CD14-positive monocyte (primary cell): ENCODE results near the gene NBEA. TPM values are rescaled to one million over a fixed set of nuclear protein-coding genes. Genes with fewer than 3 reads are reported as not detected.

Experiments
- DNase-seq, 3 donors: peaks; one replicate each; pipeline ENCODE4 v3.0.0-alpha.2; 2011 to 2022
- H2AFZ ChIP-seq: 2 replicates; pipeline ENCODE4 v1.6.0; 2012; ENCODE audit warnings: mild to moderate bottlenecking, low read depth, low read length, inconsistent platforms; ENCODE audit not compliant: insufficient read depth, poor library complexity, severe bottlenecking
- H3K27ac ChIP-seq, 2 donors: 1 replicate in 1 of 2; 2 replicates in 1 of 2; pipeline ENCODE4 v1.5.1; 2012 to 2013; ENCODE audit warnings: low read length in 2 of 2, control low read depth in 1 of 2, inconsistent platforms in 1 of 2, low read depth in 1 of 2, mild to moderate bottlenecking in 1 of 2
- H3K27me3 ChIP-seq, 2 donors: one replicate each; pipeline versions ENCODE4 v1.6.0 to v1.6.1; 2011 to 2013; ENCODE audit warnings: low read length in 2 of 2; ENCODE audit not compliant: control insufficient read depth in 2 of 2, insufficient read depth in 2 of 2
- H3K36me3 ChIP-seq, 2 donors: replicated peaks in 1 of 2; 1 replicate in 1 of 2; 2 replicates in 1 of 2; pipeline versions ENCODE4 v1.5.1 to v1.6.1; 2012 to 2013; ENCODE audit warnings: low read length in 2 of 2, control low read depth in 1 of 2, inconsistent platforms in 1 of 2, mild to moderate bottlenecking in 1 of 2; ENCODE audit not compliant: insufficient read depth in 2 of 2, control insufficient read depth in 1 of 2
- H3K4me1 ChIP-seq, 2 donors: 1 replicate in 1 of 2; 2 replicates in 1 of 2; pipeline versions ENCODE4 v1.5.1 to v1.6.1; 2012 to 2013; ENCODE audit warnings: low read length in 2 of 2, control low read depth in 1 of 2, inconsistent platforms in 1 of 2, mild to moderate bottlenecking in 1 of 2, moderate library complexity in 1 of 2; ENCODE audit not compliant: insufficient read depth in 2 of 2, control insufficient read depth in 1 of 2
- H3K4me2 ChIP-seq: replicated peaks from 2 replicates; pipeline ENCODE3; 2012; ENCODE audit warnings: low read length, moderate library complexity, mild to moderate bottlenecking; ENCODE audit not compliant: poor library complexity, severe bottlenecking; ENCODE audit errors: extremely low read depth
- H3K4me3 ChIP-seq, 3 experiments: fragments of 200-600 bp in 1 of 3; sonication (generic) in 1 of 3; replicated peaks in 1 of 3; 1 replicate in 2 of 3; 2 replicates in 1 of 3; pipeline ENCODE4 v1.5.1; 2011 to 2013; ENCODE audit warnings: low read length in 3 of 3, mild to moderate bottlenecking in 3 of 3, control low read depth in 2 of 3, low read depth in 2 of 3, inconsistent platforms in 1 of 3, moderate library complexity in 1 of 3
- H3K79me2 ChIP-seq: 2 replicates; pipeline ENCODE4 v1.6.0; 2012; ENCODE audit warnings: mild to moderate bottlenecking, control low read depth, inconsistent platforms, low read length, moderate library complexity; ENCODE audit not compliant: insufficient read depth
- H3K9ac ChIP-seq: 2 replicates; pipeline ENCODE4 v1.6.0; 2017; ENCODE audit warnings: low read length, mild to moderate bottlenecking; ENCODE audit not compliant: insufficient read depth, poor library complexity, severe bottlenecking
- H3K9me3 ChIP-seq, 2 donors: replicated peaks in 1 of 2; 1 replicate in 1 of 2; 2 replicates in 1 of 2; pipeline versions ENCODE4 v1.5.1 to v1.6.1; 2012 to 2013; ENCODE audit warnings: low read length in 2 of 2, control low read depth in 1 of 2; ENCODE audit not compliant: control insufficient read depth in 1 of 2, insufficient read depth in 1 of 2
- H4K20me1 ChIP-seq: 2 replicates; pipeline ENCODE4 v1.6.0; 2012; ENCODE audit warnings: mild to moderate bottlenecking, low read length, control low read depth, moderate library complexity; ENCODE audit not compliant: insufficient read depth
- H3K27ac Mint-ChIP-seq, 7 donors: one replicate each; pipeline ENCODE4 v1.8.0; 2020; ENCODE audit warnings: mild to moderate bottlenecking in 7 of 7, mixed read lengths in 7 of 7, moderate library complexity in 6 of 7, inconsistent platforms in 2 of 7
- H3K27me3 Mint-ChIP-seq, 3 donors: one replicate each; pipeline ENCODE4 v1.8.0; 2021 to 2022; ENCODE audit warnings: low read depth in 3 of 3, mild to moderate bottlenecking in 3 of 3, mixed read lengths in 3 of 3, moderate library complexity in 3 of 3, inconsistent platforms in 1 of 3
- H3K36me3 Mint-ChIP-seq, 2 donors: one replicate each; pipeline ENCODE4 v1.8.0; 2020; ENCODE audit warnings: mixed read lengths in 2 of 2, inconsistent platforms in 1 of 2, mild to moderate bottlenecking in 1 of 2
- H3K4me1 Mint-ChIP-seq: one replicate; pipeline ENCODE4 v1.8.0; 2020; ENCODE audit warnings: mild to moderate bottlenecking, mixed read lengths
- H3K4me3 Mint-ChIP-seq, 2 donors: one replicate each; pipeline ENCODE4 v1.8.0; 2020; ENCODE audit warnings: mild to moderate bottlenecking in 2 of 2, mixed read lengths in 2 of 2, moderate library complexity in 1 of 2
- H3K9me3 Mint-ChIP-seq, 7 donors: one replicate each; pipeline ENCODE4 v1.8.0; 2020 to 2022; ENCODE audit warnings: mixed read lengths in 7 of 7, mild to moderate bottlenecking in 6 of 7, moderate library complexity in 6 of 7, inconsistent platforms in 2 of 7
- CTCF ChIP-seq: fragments of 200-600 bp; IDR thresholded peaks from one replicate; pipeline ENCODE4 v1.8.0; 2022; ENCODE audit warnings: antibody characterized with exemption, mild to moderate bottlenecking
- whole genome bisulfite sequencing: methylation state at CpG from one replicate; pipeline ENCODE4 v1.1.5; 2013; ENCODE audit warnings: missing lambda C conversion rate; ENCODE audit not compliant: insufficient coverage; 5-methylcytosine and 5-hydroxymethylcytosine counted together
- intact Hi-C, 2 donors: fragments of 100-400 bp; cut with micrococcal nuclease; formaldehyde crosslinking; loops; one replicate each; pipeline versions ENCODE4 v1.15.0 to v1.15.1; 2023
- polyA plus RNA-seq, 3 donors: library from polyadenylated mRNA; depleted of rRNA in 1 of 3; unstranded in 2 of 3; stranded (reverse) in 1 of 3; fragments of 300-500 nt in 2 of 3; fragments of >200 nt in 1 of 3; fragmentation: Illumina TruSeq in 2 of 3; gene quantifications; 1 replicate in 2 of 3; 2 replicates in 1 of 3; pipeline ENCODE4 v1.2.3, GENCODE V29; 2012 to 2021

NBEA gene
- polyA plus RNA-seq, 3 donors, result 0.03 to 0.23 (median 0.08) TPM

GRCh38 chr13:35592457-35592856 lies 650.4 kb downstream of the NBEA start:
- no peaks in the 10 kb centered on the region for H3K4me1 Mint-ChIP-seq
- no peak overlapping the region for H3K27ac Mint-ChIP-seq
- intact Hi-C loops, result no loop called here
- no peak overlapping the region for H3K4me3 Mint-ChIP-seq
- Histone ChIP-seq H3K9ac (no peak overlapping the region), H3K27ac (no peak overlapping the region), H3K9me3 (no peaks in the 10 kb centered on the region), H2AFZ (no peak overlapping the region), H4K20me1 (no peaks in the 10 kb centered on the region), H3K27me3 (no peaks in the 10 kb centered on the region), H3K79me2 (no peaks in the 10 kb centered on the region), H3K4me1 (no peaks in the 10 kb centered on the region), H3K36me3 (no peaks in the 10 kb centered on the region), H3K4me2 (no peak overlapping the region), H3K4me3 (no peak overlapping the region)
- no peak for DNase-seq
- no peaks in the 10 kb centered on the region for H3K36me3 Mint-ChIP-seq
- TF ChIP-seq CTCF, result no peak
- peaks cover 0 to 1% (median 0%) of the 10 kb centered on the region in 7 donors for H3K9me3 Mint-ChIP-seq
- 91% methylated on average over 3 of the region's 4 CpGs for WGBS
- H3K27me3 Mint-ChIP-seq, result no peaks in the 10 kb centered on the region

- 80% methylated on average over 1 of the region's 3 CpGs for WGBS
These were observed 651.6 kb downstream of the NBEA start for GRCh38 chr13:35593651-35594050.

More at GRCh38 chr13:35593651-35594050, 651.6 kb downstream of the NBEA start:
- Histone ChIP-seq H3K4me1 (no peaks in the 10 kb centered on the region), H3K9me3 (no peaks in the 10 kb centered on the region), H3K4me3 (no peak overlapping the region), H3K79me2 (no peaks in the 10 kb centered on the region), H2AFZ (no peak overlapping the region), H3K27me3 (no peaks in the 10 kb centered on the region), H3K9ac (no peak overlapping the region), H3K36me3 (no peaks in the 10 kb centered on the region), H4K20me1 (no peaks in the 10 kb centered on the region), H3K4me2 (no peak overlapping the region), H3K27ac (no peak overlapping the region)
- intact Hi-C loops, result no loop called here
- TF ChIP-seq CTCF, result no peak
- Mint-ChIP-seq H3K9me3 (peaks cover 0 to 1% (median 0%) of the 10 kb centered on the region in 7 donors), H3K27me3 (no peaks in the 10 kb centered on the region), H3K36me3 (no peaks in the 10 kb centered on the region), H3K4me1 (no peaks in the 10 kb centered on the region), H3K27ac (no peak overlapping the region), H3K4me3 (no peak overlapping the region)
- DNase-seq, result no peak
